HCT116 (cell line): ENCODE results near the gene IZUMO1. TPM values are rescaled to one million over a fixed set of nuclear protein-coding genes. Genes with fewer than 3 reads are reported as not detected.
"Not testable (repeated sequence)": the region's sequence is repeated elsewhere in the genome, so short reads cannot be mapped to it uniquely, and the experiment has no call there.

Experiments
- ATAC-seq: fragments of 200-7000 bp; cut with Tn5 transposase; 2 replicates; pipeline ENCODE4 v1.9.1; 2020; ENCODE audit warnings: mild to moderate bottlenecking, moderate library complexity
- BruUV-seq: library from RNA; stranded (reverse); fragments of 400-500 nt; replicated peaks from 2 replicates; lab custom pipeline; 2021; lab: Mats Ljungman, UMichigan
- CTCF ChIA-PET: fragments of 300-600 bp; sonication (Branson Sonifier 250); formaldehyde crosslinking; loops from one replicate; lab custom pipeline; 2021; ENCODE audit warnings: antibody characterized with exemption; lab: Charles Lee
- POLR2A ChIA-PET: fragments of 300-600, 350-600 bp; sonication (Branson Sonifier 250); formaldehyde crosslinking; loops from one replicate; lab custom pipeline; 2021; ENCODE audit warnings: antibody characterized with exemption; lab: Charles Lee
- RAD21 ChIA-PET, 2 experiments: fragments of 300-600 bp; sonication (Branson Sonifier 250); formaldehyde crosslinking; loops; one replicate each; lab custom pipeline; 2023; ENCODE audit warnings: low total read pairs in 2 of 2; ENCODE audit not compliant: uncharacterized antibody in 2 of 2, unreplicated experiment in 2 of 2, low non-redundant PET in 1 of 2; lab: Charles Lee
- DNase-seq: peaks from one replicate; pipeline ENCODE4 v3.0.0-alpha.2; 2010; ENCODE audit warnings: low read depth, low spot score
- H2AFZ ChIP-seq: fragments of 200-600 bp; shearing (Covaris generic), sonication (generic); 2 replicates; pipeline ENCODE4 v1.6.1; 2017; ENCODE audit warnings: low read depth, mixed run types, mixed read lengths, antibody characterized with exemption, low read length; ENCODE audit not compliant: poor library complexity, severe bottlenecking
- H3K27ac ChIP-seq: 2 replicates; pipeline ENCODE4 v1.5.1; 2012; ENCODE audit warnings: low read depth, low read length
- H3K27me3 ChIP-seq: fragments of 200-600 bp; sonication (generic); 2 replicates; pipeline ENCODE4 v1.6.1; 2016; ENCODE audit warnings: mixed run types, low read length, mixed read lengths; ENCODE audit not compliant: insufficient read depth
- H3K36me3 ChIP-seq, 2 experiments: fragments of 200-500 bp in 1 of 2; fragments of 200-600 bp in 1 of 2; sonication (Bioruptor generic) in 1 of 2; sonication (generic) in 1 of 2; 2 replicates each; pipeline versions ENCODE4 v1.5.1 to v1.6.1; 2014 to 2016; ENCODE audit warnings: low read length in 2 of 2, inconsistent platforms in 1 of 2, mixed read lengths in 1 of 2, mixed run types in 1 of 2; ENCODE audit not compliant: insufficient read depth in 2 of 2, control insufficient read depth in 1 of 2
- H3K4me1 ChIP-seq, 2 experiments: fragments of 200-600 bp in 1 of 2; sonication (generic) in 1 of 2; 2 replicates each; pipeline versions ENCODE4 v1.5.1 to v1.6.1; 2012 to 2017; ENCODE audit warnings: low read length in 2 of 2, inconsistent platforms in 1 of 2, mild to moderate bottlenecking in 1 of 2, mixed read lengths in 1 of 2, mixed run types in 1 of 2, moderate library complexity in 1 of 2; ENCODE audit not compliant: insufficient read depth in 2 of 2, control insufficient read depth in 1 of 2
- H3K4me2 ChIP-seq: fragments of 200-600 bp; sonication (generic); 2 replicates; pipeline ENCODE4 v1.6.1; 2017; ENCODE audit warnings: mixed run types, low read length, mixed read lengths
- H3K4me3 ChIP-seq, 2 experiments: fragments of 200-600 bp in 1 of 2; sonication (generic) in 1 of 2; replicated peaks in 1 of 2; 2 replicates each; pipeline ENCODE4 v1.5.1; 2011 to 2016; ENCODE audit warnings: low read length in 2 of 2, control low read depth in 1 of 2, low read depth in 1 of 2, mild to moderate bottlenecking in 1 of 2, mixed read lengths in 1 of 2, mixed run types in 1 of 2
- H3K79me2 ChIP-seq: fragments of 200-600 bp; sonication (generic); 2 replicates; pipeline ENCODE4 v1.6.1; 2017; ENCODE audit warnings: mild to moderate bottlenecking, mixed run types, low read length, moderate library complexity, mixed read lengths; ENCODE audit not compliant: insufficient read depth
- H3K9ac ChIP-seq: fragments of 200-600 bp; sonication (generic); 2 replicates; pipeline ENCODE4 v1.6.1; 2016; ENCODE audit warnings: low read length, mixed read lengths
- H3K9me2 ChIP-seq: fragments of 200-600 bp; sonication (generic), shearing (Covaris generic); 2 replicates; pipeline ENCODE4 v1.6.1; 2017; ENCODE audit warnings: mixed run types, mild to moderate bottlenecking, moderate library complexity; ENCODE audit not compliant: insufficient read depth
- H3K9me3 ChIP-seq, 2 experiments: fragments of 200-500 bp in 1 of 2; fragments of 200-600 bp in 1 of 2; sonication (Bioruptor generic) in 1 of 2; sonication (generic) in 1 of 2; 2 replicates each; pipeline ENCODE4 v1.6.1; 2014 to 2017; ENCODE audit warnings: low read length in 2 of 2, mixed read lengths in 2 of 2, inconsistent platforms in 1 of 2, low read depth in 1 of 2, mild to moderate bottlenecking in 1 of 2, mixed run types in 1 of 2, moderate library complexity in 1 of 2; ENCODE audit not compliant: control insufficient read depth in 1 of 2, insufficient read depth in 1 of 2
- H4K20me1 ChIP-seq: fragments of 200-600 bp; sonication (generic), shearing (Covaris generic); 2 replicates; pipeline ENCODE4 v1.6.1; 2017; ENCODE audit warnings: mixed run types, mild to moderate bottlenecking, moderate library complexity; ENCODE audit not compliant: insufficient read depth
- EGR1 ChIP-seq: IDR thresholded peaks from 2 replicates; pipeline ENCODE4 v1.6.1; 2012; ENCODE audit warnings: low read depth
- ELF1 ChIP-seq: IDR thresholded peaks from 2 replicates; pipeline ENCODE4 v1.6.1; 2012; ENCODE audit warnings: low read depth, borderline replicate concordance
- EZH2 ChIP-seq: fragments of 200-600 bp; sonication (generic); IDR thresholded peaks from 2 replicates; pipeline ENCODE4 v1.6.1; 2017; ENCODE audit warnings: antibody characterized with exemption, mixed run types
- EZH2phosphoT487 ChIP-seq: fragments of 200-600 bp; IDR thresholded peaks from 2 replicates; pipeline ENCODE4 v1.6.1; 2018; ENCODE audit warnings: antibody characterized with exemption, borderline replicate concordance
- FOSL1 ChIP-seq: IDR thresholded peaks from 2 replicates; pipeline ENCODE4 v1.6.1; 2012; ENCODE audit warnings: low read depth
- RAD21 ChIP-seq: IDR thresholded peaks from 2 replicates; pipeline ENCODE4 v1.6.1; 2012; ENCODE audit warnings: low read depth, mild to moderate bottlenecking
- SIN3A ChIP-seq: IDR thresholded peaks from 2 replicates; pipeline ENCODE4 v1.6.1; 2012; ENCODE audit warnings: low read depth
- SP1 ChIP-seq: IDR thresholded peaks from 2 replicates; pipeline ENCODE4 v1.6.1; 2012; ENCODE audit warnings: low read depth
- ZFX ChIP-seq: fragments of 450-650 bp; IDR thresholded peaks from 2 replicates; pipeline ENCODE4 v1.6.1; 2017
- ZNF274 ChIP-seq: fragments of 200-500 bp; sonication (Bioruptor generic); IDR thresholded peaks from 2 replicates; pipeline ENCODE4 v1.6.1; 2014; ENCODE audit warnings: mild to moderate bottlenecking, low read depth, low read length, inconsistent platforms
- intact Hi-C: fragments of 100-400 bp; cut with micrococcal nuclease; formaldehyde crosslinking; loops from 2 replicates; pipeline ENCODE4 v1.10.0; 2022
- total RNA-seq: library from RNA; stranded (reverse); gene quantifications from one replicate; pipeline ENCODE4 v1.2.1, GENCODE V29; 2021; ENCODE audit not compliant: unreplicated experiment

Gene IZUMO1
- total RNA-seq, 1 experiment from 2014 or later: 1.7 TPM

GRCh38 chr19:48770266-48770665 lies 23.6 kb upstream of the IZUMO1 start:
- H2AFZ ChIP-seq: no peak overlapping the region
- H3K4me3 ChIP-seq: peak overlapping the region; percentile 53 to 64

GRCh38 chr19:48768994-48769713 lies 22.4 kb upstream of the IZUMO1 start:
- intact Hi-C loops: no loop called here
- Histone ChIP-seq H3K4me3 (no peak overlapping the region), H2AFZ (no peak overlapping the region), H3K27me3 (no peaks in the 10 kb centered on the region), H3K27ac (peak overlapping the region; percentile 74; the same call in 1 of the 2 replicates), H3K4me1 (peaks cover 12 to 25% of the 10 kb centered on the region in 2 experiments), H3K79me2 (no peaks in the 10 kb centered on the region), H3K9me2 (no peaks in the 10 kb centered on the region), H3K9me3 (no peaks in the 10 kb centered on the region), H3K4me2 (no peak overlapping the region), H3K9ac (no peak overlapping the region), H4K20me1 (no peaks in the 10 kb centered on the region), H3K36me3 (no peaks in the 10 kb centered on the region)
- BruUV-seq: no TSS peak
- POLR2A ChIA-PET: interaction anchor here (1.2 kb wide), 1 partner anchor 123 kb away, joined by 3 read pairs; the partner anchor contains the start of gene CA11
- no peak for ATAC-seq
- RAD21 ChIA-PET: no interaction called here
- TF ChIP-seq ZNF274: no peak
- TF ChIP-seq SP1: no peak
- no peak for TF ChIP-seq SIN3A
- no peak for TF ChIP-seq EZH2
- TF ChIP-seq ELF1: no peak
- no peak for TF ChIP-seq EZH2phosphoT487
- no peak for TF ChIP-seq FOSL1
- TF ChIP-seq RAD21: no peak
- DNase-seq: no peak
- CTCF ChIA-PET: no interaction called here

More at GRCh38 chr19:48770266-48770665, 23.6 kb upstream of the IZUMO1 start:
- intact Hi-C loops: no loop called here
- DNase-seq (no peak), ATAC-seq (peak; percentile 71)
- peaks cover 12 to 30% of the 10 kb centered on the region in 2 experiments for H3K4me1 ChIP-seq
- no peaks in the 10 kb centered on the region for H3K27me3 ChIP-seq
- no peaks in the 10 kb centered on the region for H3K9me3 ChIP-seq
- H3K36me3 ChIP-seq: no peaks in the 10 kb centered on the region
- BruUV-seq: no TSS peak
- no peaks in the 10 kb centered on the region for H3K9me2 ChIP-seq
- H3K9ac ChIP-seq: peak overlapping the region; percentile 74
- TF ChIP-seq EGR1 (no peak), ELF1 (no peak), ZFX (no peak)
- peak overlapping the region; percentile 84 for H3K4me2 ChIP-seq
- H3K79me2 ChIP-seq: no peaks in the 10 kb centered on the region
- ChIA-PET CTCF (interaction anchor here (1.1 kb wide), 1 partner anchor 18 kb away, joined by 3 read pairs; no protein-coding TSS in a partner anchor), POLR2A (interaction anchor here (0.9 to 1.3 kb wide), 3 partner anchors 75 to 124 kb away, joined by 3 to 5 read pairs (median 3); partner anchors contain the start of genes CA11, FUT2 and PPP1R15A), RAD21 (no interaction called here)
- peak overlapping the region; percentile 74 for H3K27ac ChIP-seq
- H4K20me1 ChIP-seq: no peaks in the 10 kb centered on the region

GRCh38 chr19:48768171-48768753 lies 21.6 kb upstream of the IZUMO1 start:
- H3K4me2 ChIP-seq, DNase-seq, H3K79me2 ChIP-seq, H3K9me3 ChIP-seq, RAD21 ChIA-PET, H4K20me1 ChIP-seq, CTCF ChIA-PET, H3K36me3 ChIP-seq, ATAC-seq, BruUV-seq, H3K9me2 ChIP-seq, H3K9ac ChIP-seq, H3K27ac ChIP-seq, POLR2A ChIA-PET, H3K4me3 ChIP-seq, H2AFZ ChIP-seq, H3K27me3 ChIP-seq, intact Hi-C loops: not testable (repeated sequence)
- H3K4me1 ChIP-seq: peaks cover 12 to 24% of the 10 kb centered on the region in 2 experiments
